Testis (tissue), 3 donors: ENCODE results near the gene IL1RAPL2. TPM values are rescaled to one million over a fixed set of nuclear protein-coding genes. Genes with fewer than 3 reads are reported as not detected.

Source experiments
- DNase-seq: peaks from one replicate; pipeline ENCODE4 v3.0.0-alpha.2; 2019
- H3K27ac ChIP-seq, 2 donors: fragments of 200-600 bp; sonication (generic); one replicate each; pipeline ENCODE4 v1.5.1; 2019
- H3K27me3 ChIP-seq: fragments of 200-600 bp; sonication (generic); one replicate; pipeline ENCODE4 v1.5.1; 2019
- H3K36me3 ChIP-seq: fragments of 200-600 bp; sonication (generic); one replicate; pipeline ENCODE4 v1.5.1; 2017; ENCODE audit warnings: low read depth; ENCODE audit errors: missing control alignments
- H3K4me1 ChIP-seq: fragments of 200-600 bp; sonication (generic); one replicate; pipeline ENCODE4 v1.5.1; 2019
- H3K4me3 ChIP-seq, 2 donors: fragments of 200-600 bp; sonication (generic); one replicate each; pipeline ENCODE4 v1.5.1; 2017 to 2019
- H3K9me3 ChIP-seq: fragments of 200-600 bp; sonication (generic); one replicate; pipeline ENCODE4 v1.5.1; 2017
- POLR2A ChIP-seq: fragments of 450-650 bp; IDR thresholded peaks from one replicate; pipeline ENCODE4 v1.6.1; 2017; ENCODE audit warnings: antibody characterized with exemption, mild to moderate bottlenecking, moderate library complexity
- WGBS, 2 donors: methylation state at CpG; one replicate each; pipeline ENCODE4 v1.1.5; 2018; 5-methylcytosine and 5-hydroxymethylcytosine counted together
- intact Hi-C: fragments of 100-400 bp; cut with DNase I; formaldehyde crosslinking; loops from one replicate; pipeline ENCODE4 v1.15.1; 2023; ENCODE audit warnings: low total_unique reads
- polyA plus RNA-seq: library from polyadenylated mRNA; stranded (reverse); fragments of 350-450 nt; fragmentation: Illumina TruSeq; extraction: RNeasy Lipid Tissue Mini Kit (QIAGEN cat#74804); gene quantifications from one replicate; pipeline ENCODE4 v1.2.3, GENCODE V29; 2014; ENCODE audit warnings: low read depth, low replicate concordance; ENCODE audit not compliant: insufficient read depth
- total RNA-seq, 2 donors: library from RNA; depleted of rRNA; stranded (reverse); fragments of >200 nt; gene quantifications; one replicate each; pipeline ENCODE4 v1.2.3, GENCODE V29; 2016
- TF ChIP-seq, protein P1 (sequence below), 3 experiments: fragments of 450-650 bp in 2 of 3; fragments of 200-600 bp in 1 of 3; sonication (generic) in 1 of 3; IDR thresholded peaks; one replicate each; pipeline ENCODE4 v1.5.1; 2016 to 2019; ENCODE audit warnings: antibody characterized with exemption in 3 of 3, mild to moderate bottlenecking in 2 of 3, moderate library complexity in 1 of 3

Gene IL1RAPL2
- total and polyA plus RNA-seq, 3 donors from 2014 or later, result 0.47 to 1.3 (median 1.2) TPM

DNA sequence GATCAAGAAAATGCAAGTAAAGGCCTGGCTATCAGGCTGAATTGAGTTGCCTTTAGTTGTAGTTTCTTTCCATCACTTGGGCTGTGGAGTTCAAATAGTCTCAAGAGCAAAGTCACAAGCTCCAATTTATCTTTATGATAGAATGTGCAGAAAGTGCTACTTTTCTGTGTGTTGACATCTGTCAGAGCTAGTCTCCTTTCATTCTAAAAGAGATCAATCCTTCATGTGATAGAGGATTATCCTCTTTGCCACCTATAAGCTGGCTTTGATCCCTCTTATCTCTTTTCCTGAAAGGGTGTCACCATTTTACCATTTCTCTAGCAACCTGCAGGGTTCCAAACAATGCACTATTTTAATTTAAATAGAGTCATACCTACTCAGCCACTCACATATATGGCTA lies 429.5 kb downstream of the IL1RAPL2 start:
- Histone ChIP-seq H3K36me3 (no peaks in the 10 kb centered on the region), H3K27ac (no peak overlapping the region), H3K9me3 (no peaks in the 10 kb centered on the region), H3K4me1 (no peaks in the 10 kb centered on the region), H3K4me3 (no peak overlapping the region), H3K27me3 (no peaks in the 10 kb centered on the region)
- TF ChIP-seq, protein P1, sequence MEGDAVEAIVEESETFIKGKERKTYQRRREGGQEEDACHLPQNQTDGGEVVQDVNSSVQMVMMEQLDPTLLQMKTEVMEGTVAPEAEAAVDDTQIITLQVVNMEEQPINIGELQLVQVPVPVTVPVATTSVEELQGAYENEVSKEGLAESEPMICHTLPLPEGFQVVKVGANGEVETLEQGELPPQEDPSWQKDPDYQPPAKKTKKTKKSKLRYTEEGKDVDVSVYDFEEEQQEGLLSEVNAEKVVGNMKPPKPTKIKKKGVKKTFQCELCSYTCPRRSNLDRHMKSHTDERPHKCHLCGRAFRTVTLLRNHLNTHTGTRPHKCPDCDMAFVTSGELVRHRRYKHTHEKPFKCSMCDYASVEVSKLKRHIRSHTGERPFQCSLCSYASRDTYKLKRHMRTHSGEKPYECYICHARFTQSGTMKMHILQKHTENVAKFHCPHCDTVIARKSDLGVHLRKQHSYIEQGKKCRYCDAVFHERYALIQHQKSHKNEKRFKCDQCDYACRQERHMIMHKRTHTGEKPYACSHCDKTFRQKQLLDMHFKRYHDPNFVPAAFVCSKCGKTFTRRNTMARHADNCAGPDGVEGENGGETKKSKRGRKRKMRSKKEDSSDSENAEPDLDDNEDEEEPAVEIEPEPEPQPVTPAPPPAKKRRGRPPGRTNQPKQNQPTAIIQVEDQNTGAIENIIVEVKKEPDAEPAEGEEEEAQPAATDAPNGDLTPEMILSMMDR (IDR thresholded peaks at IDR 0.05), result no peak
- TF ChIP-seq POLR2A, result no peak
- intact Hi-C loops, result no loop called here
- DNase-seq, result no peak

DNA sequence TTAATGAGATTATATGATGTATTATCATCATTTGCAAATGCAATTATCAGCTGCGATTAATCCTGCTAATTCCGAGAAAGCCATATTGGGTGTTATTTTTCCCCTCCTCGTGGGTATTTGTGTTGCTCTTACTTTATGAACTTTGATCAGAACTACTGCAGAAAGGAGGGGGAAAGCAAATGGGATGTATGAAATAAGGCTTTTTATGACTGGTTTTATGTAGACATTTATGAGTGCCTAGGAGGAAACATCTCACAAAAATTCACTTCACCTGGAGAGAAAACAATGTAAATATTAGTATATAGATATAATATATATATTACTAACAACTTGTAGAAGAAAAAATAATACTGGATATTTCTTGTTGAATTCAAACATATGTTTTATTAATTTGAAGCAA lies 440.1 kb downstream of the IL1RAPL2 start:
- Histone ChIP-seq H3K4me1 (no peaks in the 10 kb centered on the region), H3K27ac (no peak overlapping the region), H3K27me3 (no peaks in the 10 kb centered on the region), H3K36me3 (no peaks in the 10 kb centered on the region), H3K4me3 (no peak overlapping the region), H3K9me3 (no peaks in the 10 kb centered on the region)
- no peak for DNase-seq
- 62 to 67% methylated on average over 3 of the region's 3 CpGs for WGBS, 2 donors
- intact Hi-C loops, result no loop called here
- TF ChIP-seq POLR2A, result no peak
- TF ChIP-seq, protein P1 (IDR thresholded peaks at IDR 0.05), result no peak

DNA sequence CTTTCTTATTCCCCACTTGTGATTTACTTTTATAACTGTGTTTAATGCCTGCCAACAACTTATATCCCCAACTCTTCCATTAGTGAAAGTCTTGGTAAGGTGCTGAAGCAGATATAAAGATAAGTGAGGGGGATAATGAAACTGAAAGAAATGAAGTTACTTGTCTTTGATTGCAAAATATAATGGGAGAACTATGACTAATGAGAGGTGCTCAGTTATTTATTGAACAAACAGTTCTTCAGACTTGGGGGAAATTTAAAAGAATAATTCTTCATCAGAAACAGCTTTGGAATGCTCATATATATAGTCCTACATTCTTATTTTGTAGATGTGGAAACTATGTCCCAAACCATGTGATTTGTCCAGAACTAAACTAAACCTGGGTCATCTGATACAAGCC lies 441.0 kb downstream of the IL1RAPL2 start:
- Histone ChIP-seq H3K36me3 (no peaks in the 10 kb centered on the region), H3K27ac (no peak overlapping the region), H3K27me3 (no peaks in the 10 kb centered on the region), H3K9me3 (no peaks in the 10 kb centered on the region), H3K4me3 (no peak overlapping the region), H3K4me1 (no peaks in the 10 kb centered on the region)
- DNase-seq, result no peak
- intact Hi-C loops, result no loop called here
- no peak for TF ChIP-seq POLR2A
- TF ChIP-seq, protein P1 (IDR thresholded peaks at IDR 0.05), result no peak

DNA sequence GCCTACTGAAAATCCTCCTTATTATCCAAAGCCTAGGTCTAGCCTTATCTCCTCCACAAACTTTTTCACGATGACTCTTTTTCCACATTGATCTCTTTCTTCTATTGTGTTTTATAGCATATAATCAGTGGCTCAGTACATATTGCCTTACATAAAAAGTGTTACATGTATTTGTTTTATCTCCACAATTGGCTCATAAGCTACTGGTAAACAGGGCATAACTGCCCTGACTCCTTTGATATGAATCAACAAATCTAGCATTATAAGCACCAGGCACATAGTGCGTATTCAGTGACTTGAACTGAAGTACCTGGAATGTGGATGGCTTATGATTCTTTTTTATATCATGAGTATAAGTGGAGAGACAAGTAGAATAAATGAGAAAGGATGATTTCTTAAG lies 447.7 kb downstream of the IL1RAPL2 start:
- H3K27ac ChIP-seq, result no peak overlapping the region
- intact Hi-C loops, result no loop called here
- H3K4me3 ChIP-seq, result no peak overlapping the region
- H3K9me3 ChIP-seq, result no peaks in the 10 kb centered on the region
- no peaks in the 10 kb centered on the region for H3K36me3 ChIP-seq
- DNase-seq, result no peak
- WGBS, 2 donors, result 83 to 84% methylated on average over 2 of the region's 2 CpGs
- TF ChIP-seq POLR2A, result no peak
- TF ChIP-seq, protein P1 (IDR thresholded peaks at IDR 0.05), result no peak
- H3K4me1 ChIP-seq, result no peaks in the 10 kb centered on the region
- no peaks in the 10 kb centered on the region for H3K27me3 ChIP-seq

DNA sequence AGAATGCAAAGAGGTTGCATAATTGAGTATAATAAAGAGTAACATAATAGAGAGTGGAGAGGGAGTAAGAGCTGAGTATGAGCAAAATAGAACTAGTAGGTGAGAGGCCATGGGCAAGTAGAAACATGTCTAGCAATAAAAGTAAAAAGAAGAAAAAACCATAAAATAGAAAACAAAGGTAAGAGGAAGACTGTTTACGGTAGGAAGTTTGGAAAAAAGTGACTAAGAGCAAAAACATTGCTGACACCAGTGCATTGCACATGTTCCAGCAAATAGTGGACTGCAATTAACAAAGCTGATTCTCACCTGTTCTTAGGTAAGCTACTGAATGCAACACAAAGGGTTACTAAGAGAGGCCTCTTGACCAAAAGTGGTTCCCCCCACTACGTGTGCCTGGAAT lies 451.6 kb downstream of the IL1RAPL2 start:
- intact Hi-C loops, result no loop called here
- Histone ChIP-seq H3K4me1 (no peaks in the 10 kb centered on the region), H3K4me3 (no peak overlapping the region), H3K36me3 (no peaks in the 10 kb centered on the region), H3K27ac (no peak overlapping the region), H3K27me3 (no peaks in the 10 kb centered on the region), H3K9me3 (no peaks in the 10 kb centered on the region)
- 67 to 81% methylated on average over 2 of the region's 2 CpGs for WGBS, 2 donors
- DNase-seq, result no peak
- no peak for TF ChIP-seq POLR2A
- TF ChIP-seq, protein P1 (IDR thresholded peaks at IDR 0.05), result no peak
